ENCODE data around the gene KIR3DL1. TPM values are rescaled to one million over a fixed set of nuclear protein-coding genes. Genes with fewer than 3 reads are reported as not detected.
"Not testable (repeated sequence)": the region's sequence is repeated elsewhere in the genome, so short reads cannot be mapped to it uniquely, and the experiment has no call there.

Gene KIR3DL1
- total RNA-seq, 2 experiments from 2014 or later = 0.29 TPM; not detected in 1

- Mint-ChIP-seq H3K27me3 (ENCODE audit: low read depth) (peaks cover 23% of the 10 kb centered on the region), H3K9me3 (ENCODE audit: insufficient read depth) (no peaks in the 10 kb centered on the region), H3K4me1 (ENCODE audit: low read depth) (peaks cover 16% of the 10 kb centered on the region), H3K36me3 (ENCODE audit: low read depth) (no peaks in the 10 kb centered on the region), H3K27ac (no peak overlapping the region), H3K4me3 (no peak overlapping the region)
- ChIA-PET POLR2A (no interaction called here), CTCF (no interaction called here)
- DNase-seq (no peak), ATAC-seq (no peak)
Measured at GRCh38 chr19:54790711-54791110, 25.6 kb upstream of the KIR3DL1 start.

GRCh38 chr19:54791476-54791875 lies 24.8 kb upstream of the KIR3DL1 start:
- Mint-ChIP-seq H3K9me3 (ENCODE audit: insufficient read depth) (no peaks in the 10 kb centered on the region), H3K27ac (no peak overlapping the region), H3K27me3 (ENCODE audit: low read depth) (peaks cover 28% of the 10 kb centered on the region), H3K4me3 (no peak overlapping the region), H3K4me1 (ENCODE audit: low read depth) (peaks cover 16% of the 10 kb centered on the region), H3K36me3 (ENCODE audit: low read depth) (no peaks in the 10 kb centered on the region)
- CTCF ChIA-PET = no interaction called here
- POLR2A ChIA-PET = no interaction called here
- DNase-seq (no peak), ATAC-seq (no peak)

- Mint-ChIP-seq H3K27ac (peak overlapping the region; percentile 9), H3K4me3 (peak overlapping the region; percentile 69), H3K4me1 (ENCODE audit: low read depth) (peaks cover 16% of the 10 kb centered on the region), H3K9me3 (ENCODE audit: insufficient read depth) (no peaks in the 10 kb centered on the region), H3K27me3 (ENCODE audit: low read depth) (peaks cover 36% of the 10 kb centered on the region), H3K36me3 (ENCODE audit: low read depth) (no peaks in the 10 kb centered on the region)
- peak; percentile 53 for ATAC-seq
- ChIA-PET POLR2A (no interaction called here), CTCF (no interaction called here)
- no peak for DNase-seq
Measured at GRCh38 chr19:54792814-54793213, 23.5 kb upstream of the KIR3DL1 start.

- DNase-seq (no peak), ATAC-seq (no peak)
- H3K27me3 Mint-ChIP-seq (ENCODE audit: low read depth) = peaks cover 41% of the 10 kb centered on the region
- H3K9me3 Mint-ChIP-seq (ENCODE audit: insufficient read depth) = no peaks in the 10 kb centered on the region
- no peak overlapping the region for H3K27ac Mint-ChIP-seq
- no peak overlapping the region for H3K4me3 Mint-ChIP-seq
- peaks cover 16% of the 10 kb centered on the region for H3K4me1 Mint-ChIP-seq (ENCODE audit: low read depth)
- POLR2A ChIA-PET = no interaction called here
- CTCF ChIA-PET = no interaction called here
- H3K36me3 Mint-ChIP-seq (ENCODE audit: low read depth) = no peaks in the 10 kb centered on the region
Measured at GRCh38 chr19:54795758-54796157, 20.5 kb upstream of the KIR3DL1 start.

GRCh38 chr19:54803410-54803809 lies 12.9 kb upstream of the KIR3DL1 start, which contains the start of gene KIR2DL4:
Gene KIR2DL4, plus strand, starts transcription at chr19:54803610. Its CDS starts 42 bp downstream, at chr19:54803652.
- DNase-seq (no peak), ATAC-seq (no peak)
- Mint-ChIP-seq H3K4me3 (no peak within 1 kb of the TSS), H3K4me1 (ENCODE audit: low read depth) (no peaks in the 10 kb centered on the region), H3K36me3 (ENCODE audit: low read depth) (no peaks in the 10 kb centered on the region), H3K27ac (no peak within 1 kb of the TSS), H3K9me3 (ENCODE audit: insufficient read depth) (no peaks in the 10 kb centered on the region), H3K27me3 (ENCODE audit: low read depth) (peaks cover 31% of the 10 kb centered on the region)
- POLR2A ChIA-PET = no interaction called here
- CTCF ChIA-PET = no interaction called here

- Mint-ChIP-seq H3K36me3 (ENCODE audit: low read depth) (no peaks in the 10 kb centered on the region), H3K27ac (no peak overlapping the region), H3K9me3 (ENCODE audit: insufficient read depth) (no peaks in the 10 kb centered on the region), H3K4me1 (ENCODE audit: low read depth) (no peaks in the 10 kb centered on the region), H3K4me3 (no peak overlapping the region), H3K27me3 (ENCODE audit: low read depth) (peaks cover 27% of the 10 kb centered on the region)
- ChIA-PET POLR2A (no interaction called here), CTCF (no interaction called here)
- ATAC-seq (no peak), DNase-seq (no peak)
Measured at GRCh38 chr19:54804101-54804500, 12.2 kb upstream of the KIR3DL1 start.

GRCh38 chr19:54804571-54804970 lies 11.7 kb upstream of the KIR3DL1 start:
- Mint-ChIP-seq H3K4me3 (no peak overlapping the region), H3K9me3 (ENCODE audit: insufficient read depth) (no peaks in the 10 kb centered on the region), H3K27ac (no peak overlapping the region), H3K4me1 (ENCODE audit: low read depth) (no peaks in the 10 kb centered on the region), H3K27me3 (ENCODE audit: low read depth) (peaks cover 23% of the 10 kb centered on the region), H3K36me3 (ENCODE audit: low read depth) (no peaks in the 10 kb centered on the region)
- ChIA-PET POLR2A (no interaction called here), CTCF (no interaction called here)
- ATAC-seq (no peak), DNase-seq (no peak)

- no peaks in the 10 kb centered on the region for H3K9me3 Mint-ChIP-seq (ENCODE audit: insufficient read depth)
- CTCF ChIA-PET = no interaction called here
Measured at GRCh38 chr19:54805665-54806515, 10.4 kb upstream of the KIR3DL1 start.

GRCh38 chr19:54806516-54806838 lies 9.8 kb upstream of the KIR3DL1 start:
- no peak overlapping the region for H3K4me3 Mint-ChIP-seq
- ChIA-PET CTCF (no interaction called here), POLR2A (no interaction called here)
- peaks cover 20% of the 10 kb centered on the region for H3K27me3 Mint-ChIP-seq (ENCODE audit: low read depth)
- ATAC-seq = no peak
- H3K36me3 Mint-ChIP-seq (ENCODE audit: low read depth) = no peaks in the 10 kb centered on the region
- no peak overlapping the region for H3K27ac Mint-ChIP-seq
- no peak for DNase-seq
- no peaks in the 10 kb centered on the region for H3K4me1 Mint-ChIP-seq (ENCODE audit: low read depth)
- H3K9me3 Mint-ChIP-seq (ENCODE audit: insufficient read depth) = no peaks in the 10 kb centered on the region

More at GRCh38 chr19:54805665-54806515, 10.4 kb upstream of the KIR3DL1 start:
- ATAC-seq (no peak), DNase-seq (no peak)
- no peak overlapping the region for H3K27ac Mint-ChIP-seq
- H3K36me3 Mint-ChIP-seq (ENCODE audit: low read depth) = no peaks in the 10 kb centered on the region
- H3K4me3 Mint-ChIP-seq = no peak overlapping the region
- no peaks in the 10 kb centered on the region for H3K4me1 Mint-ChIP-seq (ENCODE audit: low read depth)
- POLR2A ChIA-PET = interaction anchor here (0.6 kb wide), 1 partner anchor 357 kb away, joined by 3 read pairs; the partner anchor contains the start of gene LENG8
- H3K27me3 Mint-ChIP-seq (ENCODE audit: low read depth) = peaks cover 22% of the 10 kb centered on the region

- H3K4me1 Mint-ChIP-seq (ENCODE audit: low read depth); H3K4me3 Mint-ChIP-seq; H3K27me3 Mint-ChIP-seq (ENCODE audit: low read depth); H3K9me3 Mint-ChIP-seq (ENCODE audit: insufficient read depth); H3K27ac Mint-ChIP-seq; CTCF ChIA-PET; ATAC-seq; H3K36me3 Mint-ChIP-seq (ENCODE audit: low read depth); DNase-seq; POLR2A ChIA-PET: not testable (repeated sequence)
Measured at GRCh38 chr19:54814571-54814970, 1.7 kb upstream of the KIR3DL1 start.

GRCh38 chr19:54817670-54818536 lies 1.6 kb downstream of the KIR3DL1 start:
- Mint-ChIP-seq H3K9me3 (ENCODE audit: insufficient read depth) (no peaks in the 10 kb centered on the region), H3K36me3 (ENCODE audit: low read depth) (no peaks in the 10 kb centered on the region), H3K27me3 (ENCODE audit: low read depth) (peaks cover 2% of the 10 kb centered on the region), H3K4me1 (ENCODE audit: low read depth) (no peaks in the 10 kb centered on the region), H3K27ac (no peak overlapping the region), H3K4me3 (no peak overlapping the region)
- DNase-seq = no peak
- ChIA-PET CTCF (no interaction called here), POLR2A (no interaction called here)
- no peak for ATAC-seq

- H3K36me3 Mint-ChIP-seq (ENCODE audit: low read depth); H3K4me1 Mint-ChIP-seq (ENCODE audit: low read depth); H3K9me3 Mint-ChIP-seq (ENCODE audit: insufficient read depth); H3K27ac Mint-ChIP-seq; DNase-seq; H3K27me3 Mint-ChIP-seq (ENCODE audit: low read depth); ATAC-seq; H3K4me3 Mint-ChIP-seq; POLR2A ChIA-PET; CTCF ChIA-PET: not testable (repeated sequence)
Measured at GRCh38 chr19:54824416-54824815, 8.1 kb downstream of the KIR3DL1 start.
